Testis (tissue), 3 donors: ENCODE data around the gene ENPP4. TPM values are rescaled to one million over a fixed set of nuclear protein-coding genes. Genes with fewer than 3 reads are reported as not detected.
"Not testable (repeated sequence)": the region's sequence is repeated elsewhere in the genome, so short reads cannot be mapped to it uniquely, and the experiment has no call there.

Source experiments
- DNase-seq: peaks from one replicate; pipeline ENCODE4 v3.0.0-alpha.2; 2019
- H3K27ac ChIP-seq, 2 donors: fragments of 200-600 bp; sonication (generic); one replicate each; pipeline ENCODE4 v1.5.1; 2019
- H3K27me3 ChIP-seq: fragments of 200-600 bp; sonication (generic); one replicate; pipeline ENCODE4 v1.5.1; 2019
- H3K36me3 ChIP-seq: fragments of 200-600 bp; sonication (generic); one replicate; pipeline ENCODE4 v1.5.1; 2017; ENCODE audit warnings: low read depth; ENCODE audit errors: missing control alignments
- H3K4me1 ChIP-seq: fragments of 200-600 bp; sonication (generic); one replicate; pipeline ENCODE4 v1.5.1; 2019
- H3K4me3 ChIP-seq, 2 donors: fragments of 200-600 bp; sonication (generic); one replicate each; pipeline ENCODE4 v1.5.1; 2017 to 2019
- H3K9me3 ChIP-seq: fragments of 200-600 bp; sonication (generic); one replicate; pipeline ENCODE4 v1.5.1; 2017
- POLR2A ChIP-seq: fragments of 450-650 bp; IDR thresholded peaks from one replicate; pipeline ENCODE4 v1.6.1; 2017; ENCODE audit warnings: antibody characterized with exemption, mild to moderate bottlenecking, moderate library complexity
- WGBS, 2 donors: methylation state at CpG; one replicate each; pipeline ENCODE4 v1.1.5; 2018; 5-methylcytosine and 5-hydroxymethylcytosine counted together
- intact Hi-C: fragments of 100-400 bp; cut with DNase I; formaldehyde crosslinking; loops from one replicate; pipeline ENCODE4 v1.15.1; 2023; ENCODE audit warnings: low total_unique reads
- polyA plus RNA-seq: library from polyadenylated mRNA; stranded (reverse); fragments of 350-450 nt; fragmentation: Illumina TruSeq; extraction: RNeasy Lipid Tissue Mini Kit (QIAGEN cat#74804); gene quantifications from one replicate; pipeline ENCODE4 v1.2.3, GENCODE V29; 2014; ENCODE audit warnings: low read depth, low replicate concordance; ENCODE audit not compliant: insufficient read depth
- total RNA-seq, 2 donors: library from RNA; depleted of rRNA; stranded (reverse); fragments of >200 nt; gene quantifications; one replicate each; pipeline ENCODE4 v1.2.3, GENCODE V29; 2016
- TF ChIP-seq, protein P1 (sequence below), 3 experiments: fragments of 450-650 bp in 2 of 3; fragments of 200-600 bp in 1 of 3; sonication (generic) in 1 of 3; IDR thresholded peaks; one replicate each; pipeline ENCODE4 v1.5.1; 2016 to 2019; ENCODE audit warnings: antibody characterized with exemption in 3 of 3, mild to moderate bottlenecking in 2 of 3, moderate library complexity in 1 of 3

ENPP4 gene
- total and polyA plus RNA-seq, 3 donors from 2014 or later = 13.0 to 23.1 (median 21.1) TPM

DNA sequence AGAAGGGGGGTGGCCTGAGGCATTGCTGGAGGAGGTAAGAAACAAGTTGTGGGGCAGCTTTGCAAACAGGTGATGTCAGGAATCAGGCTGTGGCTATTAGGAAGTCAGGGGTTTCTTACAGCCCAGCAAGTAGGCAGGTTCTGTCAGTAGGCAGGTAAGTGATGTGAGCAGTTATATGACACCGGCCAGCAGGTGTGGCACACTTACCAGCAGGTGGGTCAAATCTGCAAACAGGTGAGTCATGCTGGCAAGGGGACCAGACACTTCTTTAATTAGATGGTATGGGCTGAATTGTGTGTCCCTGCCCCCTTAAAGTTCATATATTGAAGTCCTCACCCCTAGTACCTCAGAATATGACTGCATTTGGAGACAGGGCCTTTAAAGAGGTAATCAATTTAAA, 16.4 kb upstream of the ENPP4 start:
- 84 to 92% methylated on average over 1 of the region's 1 CpG for WGBS, 2 donors

DNA sequence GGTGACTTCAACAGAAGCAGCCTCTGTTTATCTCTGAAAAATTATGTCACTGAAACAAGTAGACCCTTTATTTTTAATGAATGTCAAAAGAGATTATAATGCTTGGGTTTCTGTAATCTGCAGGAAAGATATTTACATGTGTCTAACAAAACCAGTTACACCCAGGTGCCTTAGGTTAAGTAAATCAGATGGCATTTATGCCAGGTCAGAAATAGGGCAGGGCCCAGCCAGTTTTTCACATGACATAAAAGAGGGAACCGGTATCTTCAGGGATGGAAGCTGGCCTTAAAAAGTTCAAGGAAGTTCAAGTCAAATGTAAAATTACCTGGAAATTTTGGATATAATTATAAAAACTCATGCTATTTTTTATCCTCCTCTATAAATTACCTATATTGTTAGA, 14.2 kb upstream of the ENPP4 start:
- intact Hi-C loops = no loop called here
- Histone ChIP-seq H3K27ac (no peak overlapping the region), H3K4me1 (no peaks in the 10 kb centered on the region), H3K27me3 (no peaks in the 10 kb centered on the region), H3K9me3 (no peaks in the 10 kb centered on the region), H3K4me3 (no peak overlapping the region), H3K36me3 (no peaks in the 10 kb centered on the region)
- TF ChIP-seq, protein P1, sequence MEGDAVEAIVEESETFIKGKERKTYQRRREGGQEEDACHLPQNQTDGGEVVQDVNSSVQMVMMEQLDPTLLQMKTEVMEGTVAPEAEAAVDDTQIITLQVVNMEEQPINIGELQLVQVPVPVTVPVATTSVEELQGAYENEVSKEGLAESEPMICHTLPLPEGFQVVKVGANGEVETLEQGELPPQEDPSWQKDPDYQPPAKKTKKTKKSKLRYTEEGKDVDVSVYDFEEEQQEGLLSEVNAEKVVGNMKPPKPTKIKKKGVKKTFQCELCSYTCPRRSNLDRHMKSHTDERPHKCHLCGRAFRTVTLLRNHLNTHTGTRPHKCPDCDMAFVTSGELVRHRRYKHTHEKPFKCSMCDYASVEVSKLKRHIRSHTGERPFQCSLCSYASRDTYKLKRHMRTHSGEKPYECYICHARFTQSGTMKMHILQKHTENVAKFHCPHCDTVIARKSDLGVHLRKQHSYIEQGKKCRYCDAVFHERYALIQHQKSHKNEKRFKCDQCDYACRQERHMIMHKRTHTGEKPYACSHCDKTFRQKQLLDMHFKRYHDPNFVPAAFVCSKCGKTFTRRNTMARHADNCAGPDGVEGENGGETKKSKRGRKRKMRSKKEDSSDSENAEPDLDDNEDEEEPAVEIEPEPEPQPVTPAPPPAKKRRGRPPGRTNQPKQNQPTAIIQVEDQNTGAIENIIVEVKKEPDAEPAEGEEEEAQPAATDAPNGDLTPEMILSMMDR (IDR thresholded peaks at IDR 0.05) = no peak
- no peak for TF ChIP-seq POLR2A
- DNase-seq = no peak
- WGBS, 2 donors = 94 to 96% methylated on average over 1 of the region's 1 CpG

More for the DNA sequence above, 16.4 kb upstream of the ENPP4 start:
- intact Hi-C loops = no loop called here
- Histone ChIP-seq H3K27ac (no peak overlapping the region), H3K9me3 (no peaks in the 10 kb centered on the region), H3K27me3 (no peaks in the 10 kb centered on the region), H3K4me3 (no peak overlapping the region), H3K36me3 (no peaks in the 10 kb centered on the region), H3K4me1 (no peaks in the 10 kb centered on the region)
- DNase-seq = no peak
- TF ChIP-seq, protein P1 (IDR thresholded peaks at IDR 0.05) = no peak
- no peak for TF ChIP-seq POLR2A

DNA sequence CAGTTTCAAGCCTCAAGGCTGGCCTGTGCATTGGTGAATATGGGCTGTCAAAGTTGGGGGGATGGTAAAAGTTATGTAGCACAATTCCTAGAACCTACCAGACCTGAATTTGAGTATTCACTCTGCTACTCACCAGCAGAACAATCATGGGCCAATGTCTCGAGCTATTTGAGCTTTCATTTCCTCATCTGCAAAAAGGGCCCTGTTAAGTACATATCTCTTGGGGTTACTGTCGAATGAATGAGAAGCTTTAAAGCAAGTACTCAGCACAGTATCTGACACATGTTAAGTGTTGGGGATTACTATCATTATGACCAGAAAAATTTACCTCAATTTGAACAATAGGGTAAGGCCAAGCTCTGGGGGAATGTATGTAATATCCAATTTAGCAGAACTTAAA, 13.5 kb upstream of the ENPP4 start:
- H3K27ac ChIP-seq = no peak overlapping the region
- DNase-seq = no peak
- intact Hi-C loops = no loop called here
- WGBS, 2 donors = 87 to 100% methylated on average over 2 of the region's 2 CpGs
- H3K36me3 ChIP-seq = no peaks in the 10 kb centered on the region
- no peaks in the 10 kb centered on the region for H3K4me1 ChIP-seq
- no peaks in the 10 kb centered on the region for H3K9me3 ChIP-seq
- no peaks in the 10 kb centered on the region for H3K27me3 ChIP-seq
- TF ChIP-seq, protein P1 (IDR thresholded peaks at IDR 0.05) = no peak
- TF ChIP-seq POLR2A = no peak
- H3K4me3 ChIP-seq = no peak overlapping the region

DNA sequence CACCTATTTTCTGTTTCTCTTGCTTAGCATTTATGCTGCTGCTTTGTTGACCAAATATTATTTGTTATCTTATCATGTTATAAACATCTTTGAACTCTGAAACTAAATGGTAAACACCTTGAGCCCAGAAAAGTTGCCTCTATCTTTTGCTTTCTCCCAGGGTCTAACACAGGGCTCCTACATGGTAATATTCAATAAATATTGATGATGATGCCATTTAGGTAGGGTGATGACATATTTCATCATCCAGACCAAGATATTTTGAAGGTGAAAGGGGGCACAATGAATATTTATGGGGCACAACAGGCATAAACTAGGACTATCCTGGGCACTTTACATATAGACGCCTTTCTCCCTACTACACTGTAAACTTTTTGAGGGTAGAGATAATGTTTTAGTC, 11.6 kb upstream of the ENPP4 start:
- 84 to 90% methylated on average over 1 of the region's 1 CpG for WGBS, 2 donors
- DNase-seq = no peak
- intact Hi-C loops = no loop called here

DNA sequence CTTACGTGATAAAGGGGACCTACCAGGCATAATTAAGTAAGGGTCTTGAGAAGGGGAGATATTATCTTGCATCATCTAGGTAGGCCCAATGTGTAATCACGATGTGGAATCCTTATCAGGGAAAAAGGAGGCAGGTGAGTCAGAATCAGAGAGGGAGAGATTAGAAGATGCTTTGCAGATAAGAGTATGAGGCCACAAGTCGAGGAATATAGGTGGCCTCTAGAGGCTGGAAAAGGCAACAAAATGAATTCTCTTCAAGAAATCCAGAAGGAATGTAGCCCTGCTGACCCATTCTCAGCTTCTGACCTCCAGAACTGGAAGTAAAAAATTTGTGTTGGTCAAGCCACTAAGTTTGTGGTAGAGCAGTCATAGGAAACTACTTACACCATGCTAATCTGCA, 11.0 kb upstream of the ENPP4 start:
- no peaks in the 10 kb centered on the region for H3K4me1 ChIP-seq
- TF ChIP-seq POLR2A = no peak
- TF ChIP-seq, protein P1 (IDR thresholded peaks at IDR 0.05) = no peak
- H3K9me3 ChIP-seq = no peaks in the 10 kb centered on the region
- no peak overlapping the region for H3K27ac ChIP-seq
- H3K27me3 ChIP-seq = no peaks in the 10 kb centered on the region
- no peak overlapping the region for H3K4me3 ChIP-seq
- WGBS, 2 donors = 88 to 94% methylated on average over 3 of the region's 3 CpGs
- no peaks in the 10 kb centered on the region for H3K36me3 ChIP-seq
- intact Hi-C loops = no loop called here
- no peak for DNase-seq

More for the DNA sequence above, 11.6 kb upstream of the ENPP4 start:
- Histone ChIP-seq H3K9me3 (no peaks in the 10 kb centered on the region), H3K36me3 (no peaks in the 10 kb centered on the region), H3K4me1 (no peaks in the 10 kb centered on the region), H3K27ac (no peak overlapping the region), H3K4me3 (no peak overlapping the region), H3K27me3 (no peaks in the 10 kb centered on the region)
- TF ChIP-seq POLR2A = no peak
- TF ChIP-seq, protein P1 (IDR thresholded peaks at IDR 0.05) = no peak

DNA sequence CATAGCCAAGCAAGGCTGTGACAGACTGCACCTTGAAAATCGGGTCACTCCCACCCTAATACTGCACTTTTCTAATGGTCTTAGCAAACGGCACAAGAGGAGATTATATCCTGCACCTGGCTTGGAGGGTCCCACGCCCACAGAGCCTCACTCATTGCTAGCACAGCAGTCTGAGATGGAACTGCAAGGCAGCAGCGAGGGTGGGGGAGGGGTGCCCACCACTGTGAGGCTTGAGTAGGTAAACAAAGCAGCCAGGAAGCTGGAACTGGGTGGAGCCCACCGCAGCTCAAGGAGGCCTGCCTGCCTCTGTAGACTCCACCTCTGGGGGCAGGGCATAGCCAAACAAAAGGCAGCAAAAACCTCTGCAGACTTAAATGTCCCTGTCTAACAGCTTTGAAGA, 10.1 kb upstream of the ENPP4 start:
- WGBS, 2 donors = 67 to 77% methylated on average over 1 to 5 of the region's 5 CpGs
- H3K4me1 ChIP-seq, H3K9me3 ChIP-seq, intact Hi-C loops, H3K27me3 ChIP-seq, H3K27ac ChIP-seq, H3K36me3 ChIP-seq, H3K4me3 ChIP-seq, DNase-seq: not testable (repeated sequence)
